ENCODE data around the gene HS3ST5. TPM values are rescaled to one million over a fixed set of nuclear protein-coding genes. Genes with fewer than 3 reads are reported as not detected.

HS3ST5 gene
- total and polyA plus RNA-seq, 2 donors (not counting 3 experiments of a cell fraction or from before 2014, with no cell fraction given): not detected

DNA sequence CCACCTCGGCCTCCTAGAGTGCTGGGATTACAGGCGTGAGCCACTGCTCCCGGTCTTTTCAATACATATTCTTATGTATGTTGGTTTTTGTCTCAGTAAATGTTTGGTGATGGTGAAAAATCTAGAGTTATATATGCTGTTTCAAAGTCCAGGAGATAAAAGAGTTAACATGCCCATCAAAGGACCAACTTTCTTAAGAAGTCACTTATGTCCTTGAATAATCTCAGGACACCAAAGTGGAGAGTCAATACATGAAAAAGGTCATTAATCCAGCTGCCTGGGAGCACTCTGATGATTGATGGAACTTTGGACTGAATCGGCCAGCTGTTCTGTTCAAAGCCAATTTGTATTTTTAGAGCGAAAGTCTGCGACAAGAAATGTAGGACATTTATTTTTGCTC, 312.1 kb downstream of the HS3ST5 start:
- FAIRE-seq: no peak
- no peaks in the 10 kb centered on the region for H3K79me2 ChIP-seq (ENCODE audit: control insufficient read depth, insufficient read depth, low read length)
- POLR2A ChIA-PET: no interaction called here
- TF ChIP-seq FOS (IDR thresholded peaks at IDR 0.05; ENCODE audit: borderline replicate concordance, insufficient read depth, low read length): no peak
- TF ChIP-seq, protein P1, sequence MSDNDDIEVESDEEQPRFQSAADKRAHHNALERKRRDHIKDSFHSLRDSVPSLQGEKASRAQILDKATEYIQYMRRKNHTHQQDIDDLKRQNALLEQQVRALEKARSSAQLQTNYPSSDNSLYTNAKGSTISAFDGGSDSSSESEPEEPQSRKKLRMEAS (IDR thresholded peaks at IDR 0.05; ENCODE audit: insufficient read depth, insufficient read length): no peak
- TF ChIP-seq JUN (IDR thresholded peaks at IDR 0.05; ENCODE audit: borderline replicate concordance, insufficient read depth, insufficient read length, low read depth): no peak
- TF ChIP-seq, protein P2, sequence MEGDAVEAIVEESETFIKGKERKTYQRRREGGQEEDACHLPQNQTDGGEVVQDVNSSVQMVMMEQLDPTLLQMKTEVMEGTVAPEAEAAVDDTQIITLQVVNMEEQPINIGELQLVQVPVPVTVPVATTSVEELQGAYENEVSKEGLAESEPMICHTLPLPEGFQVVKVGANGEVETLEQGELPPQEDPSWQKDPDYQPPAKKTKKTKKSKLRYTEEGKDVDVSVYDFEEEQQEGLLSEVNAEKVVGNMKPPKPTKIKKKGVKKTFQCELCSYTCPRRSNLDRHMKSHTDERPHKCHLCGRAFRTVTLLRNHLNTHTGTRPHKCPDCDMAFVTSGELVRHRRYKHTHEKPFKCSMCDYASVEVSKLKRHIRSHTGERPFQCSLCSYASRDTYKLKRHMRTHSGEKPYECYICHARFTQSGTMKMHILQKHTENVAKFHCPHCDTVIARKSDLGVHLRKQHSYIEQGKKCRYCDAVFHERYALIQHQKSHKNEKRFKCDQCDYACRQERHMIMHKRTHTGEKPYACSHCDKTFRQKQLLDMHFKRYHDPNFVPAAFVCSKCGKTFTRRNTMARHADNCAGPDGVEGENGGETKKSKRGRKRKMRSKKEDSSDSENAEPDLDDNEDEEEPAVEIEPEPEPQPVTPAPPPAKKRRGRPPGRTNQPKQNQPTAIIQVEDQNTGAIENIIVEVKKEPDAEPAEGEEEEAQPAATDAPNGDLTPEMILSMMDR (IDR thresholded peaks at IDR 0.05; ENCODE audit: extremely low read depth in 1 of 2, insufficient read depth in 1 of 2, low read depth in 1 of 2, low read length in 2 of 2): no peak
- TF ChIP-seq EZH2 (IDR thresholded peaks at IDR 0.05; ENCODE audit: borderline replicate concordance, low read depth, low read length, severe bottlenecking): no peak
- TF ChIP-seq MYC (IDR thresholded peaks at IDR 0.05; ENCODE audit: low read depth, low read length): no peak
- TF ChIP-seq GATA2 (IDR thresholded peaks at IDR 0.05; ENCODE audit: insufficient read depth, insufficient read length, low read depth, low read length): no peak
- no peak for TF ChIP-seq POLR2AphosphoS5 (IDR thresholded peaks at IDR 0.05; ENCODE audit: insufficient read depth, low read depth, low read length)
- TF ChIP-seq POLR2A (IDR thresholded peaks at IDR 0.05; ENCODE audit: low read depth, low read length): no peak
- H3K27me3 ChIP-seq (ENCODE audit: control insufficient read depth in 2 of 2, insufficient read depth in 2 of 2, low read length in 2 of 2): peaks cover 0 to 1% of the 10 kb centered on the region in 2 experiments
- H3K27ac ChIP-seq (ENCODE audit: insufficient read depth, low read depth, low read length): no peak overlapping the region
- intact Hi-C loops (cut with micrococcal nuclease) (no loop called here), dilution Hi-C loops (cut with MboI; ENCODE audit: extremely low pct_ligation_motif_present, low sequenced_read_pairs) (no loop called here)
- CTCF ChIA-PET: no interaction called here
- H2AFZ ChIP-seq (ENCODE audit: low read depth, low read length): no peak overlapping the region
- H4K20me1 ChIP-seq (replicated peaks; ENCODE audit: control insufficient read depth, extremely low read depth, insufficient read depth, low read length): no peaks in the 10 kb centered on the region
- no peaks in the 10 kb centered on the region for H3K36me3 ChIP-seq (ENCODE audit: control insufficient read depth in 2 of 2, extremely low read depth in 1 of 2, insufficient read depth in 2 of 2, low read length in 2 of 2)
- H3K4me1 ChIP-seq (ENCODE audit: control insufficient read depth, extremely low read depth, insufficient read depth, low read length): no peaks in the 10 kb centered on the region
- H3K9me1 ChIP-seq (replicated peaks; ENCODE audit: control insufficient read depth, extremely low read depth, insufficient read depth, low read length): no peaks in the 10 kb centered on the region
- no peak for DNase-seq (ENCODE audit: low read depth, low spot score)
- H3K4me3 ChIP-seq (replicated peaks in 1 of 3; ENCODE audit: insufficient read depth in 1 of 3, low read depth in 1 of 3, low read length in 3 of 3): no peak overlapping the region
- H3K4me2 ChIP-seq (ENCODE audit: insufficient read depth, low read length): no peak overlapping the region
- H3K9ac ChIP-seq (replicated peaks; ENCODE audit: extremely low read depth, insufficient read depth, low read length): no peak overlapping the region
- H3K9me3 ChIP-seq (replicated peaks; ENCODE audit: control insufficient read depth, insufficient read depth, low read length): no peaks in the 10 kb centered on the region
- no TSS peak for BruUV-seq (replicated peaks)
